ENCODE results near the gene DHRS7B.

DHRS7B gene

GRCh38 chr17:21240369-21241055, 113.7 kb downstream of the DHRS7B start:
- no peak for DNase-seq (ENCODE audit: low read depth)

Measured in stimulated activated CD8-positive, alpha-beta memory T cell treated with anti-CD3 and anti-CD28 coated beads, Interleukin-15, amount 100 ng/mL, for 1 hour (primary cell).